Stomach (tissue), 4 donors: ENCODE results near the gene SDR9C7.
"Not testable (repeated sequence)": the region's sequence is repeated elsewhere in the genome, so short reads cannot be mapped to it uniquely, and the experiment has no call there.

Source experiments
- EP300 ChIP-seq: sonication (generic); formaldehyde crosslinking; IDR thresholded peaks from one replicate; pipeline ENCODE4 v1.6.1; 2017; ENCODE audit warnings: antibody characterized with exemption
- POLR2A ChIP-seq, 4 donors: fragments of 450-650 bp; IDR thresholded peaks; one replicate each; pipeline ENCODE4 v1.6.1; 2016; ENCODE audit warnings: antibody characterized with exemption in 4 of 4, control low read depth in 2 of 4, mild to moderate bottlenecking in 1 of 4, moderate library complexity in 1 of 4

DNA sequence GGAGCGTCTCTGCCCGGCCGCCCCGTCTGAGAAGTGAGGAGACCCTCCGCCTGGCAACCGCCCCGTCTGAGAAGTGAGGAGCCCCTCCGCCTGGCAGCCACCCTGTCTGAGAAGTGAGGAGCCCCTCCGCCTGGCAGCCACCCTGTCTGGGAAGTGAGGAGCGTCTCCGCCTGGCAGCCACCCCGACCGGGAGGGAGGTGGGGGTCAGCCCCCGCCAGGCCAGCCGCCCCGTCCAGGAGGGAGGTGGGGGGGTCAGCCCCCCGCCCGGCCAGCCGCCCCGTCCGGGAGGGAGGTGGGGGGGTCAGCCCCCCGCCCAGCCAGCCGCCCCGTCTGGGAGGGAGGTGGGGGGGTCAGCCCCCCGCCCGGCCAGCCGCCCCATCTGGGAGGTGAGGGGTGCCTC, 29.3 kb upstream of the SDR9C7 start:
- TF ChIP-seq POLR2A (IDR thresholded peaks at IDR 0.05); EP300: not testable (repeated sequence)
